GM18858 (cell line): ENCODE data around the gene VENTX.
"Not testable (repeated sequence)": the region's sequence is repeated elsewhere in the genome, so short reads cannot be mapped to it uniquely, and the experiment has no call there.

Experiments used
- ATAC-seq: cut with Tn5 transposase; IDR thresholded peaks from one replicate; pipeline ENCODE4 v1.9.1; 2021; ENCODE audit not compliant: unreplicated experiment

The VENTX gene

GRCh38 chr10:133254421-133255120, 16.9 kb downstream of the VENTX start:
- no peak for ATAC-seq

GRCh38 chr10:133255323-133255722, 17.7 kb downstream of the VENTX start:
- no peak for ATAC-seq

GRCh38 chr10:133257489-133258065, 19.9 kb downstream of the VENTX start:
- no peak for ATAC-seq

GRCh38 chr10:133258066-133258817, 20.6 kb downstream of the VENTX start:
- ATAC-seq: no peak

- ATAC-seq: no peak
Measured at GRCh38 chr10:133258818-133259601, 21.4 kb downstream of the VENTX start.

DNA sequence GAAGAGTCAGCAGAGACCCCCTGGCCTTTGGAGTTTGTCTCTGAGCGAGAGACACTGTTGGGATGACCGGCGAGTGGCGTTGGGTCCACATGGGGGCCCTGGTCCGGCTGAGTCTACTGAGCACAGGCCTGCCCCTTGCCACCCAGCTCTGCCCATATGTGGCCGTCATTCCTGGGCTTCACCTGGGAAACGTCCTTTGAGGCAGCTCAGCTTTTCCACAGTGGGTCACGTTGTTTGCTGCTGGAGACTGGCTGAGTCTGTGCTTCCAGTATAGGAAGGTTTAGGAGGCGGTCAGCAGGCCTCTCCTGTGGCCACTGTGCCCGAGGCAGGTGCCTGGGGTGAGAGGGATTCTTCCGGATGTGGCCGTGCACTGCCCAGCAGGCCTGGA, 21.9 kb downstream of the VENTX start:
- ATAC-seq: no peak

- peak; percentile 37 for ATAC-seq
Measured at GRCh38 chr10:133260895-133261725, 23.5 kb downstream of the VENTX start.

DNA sequence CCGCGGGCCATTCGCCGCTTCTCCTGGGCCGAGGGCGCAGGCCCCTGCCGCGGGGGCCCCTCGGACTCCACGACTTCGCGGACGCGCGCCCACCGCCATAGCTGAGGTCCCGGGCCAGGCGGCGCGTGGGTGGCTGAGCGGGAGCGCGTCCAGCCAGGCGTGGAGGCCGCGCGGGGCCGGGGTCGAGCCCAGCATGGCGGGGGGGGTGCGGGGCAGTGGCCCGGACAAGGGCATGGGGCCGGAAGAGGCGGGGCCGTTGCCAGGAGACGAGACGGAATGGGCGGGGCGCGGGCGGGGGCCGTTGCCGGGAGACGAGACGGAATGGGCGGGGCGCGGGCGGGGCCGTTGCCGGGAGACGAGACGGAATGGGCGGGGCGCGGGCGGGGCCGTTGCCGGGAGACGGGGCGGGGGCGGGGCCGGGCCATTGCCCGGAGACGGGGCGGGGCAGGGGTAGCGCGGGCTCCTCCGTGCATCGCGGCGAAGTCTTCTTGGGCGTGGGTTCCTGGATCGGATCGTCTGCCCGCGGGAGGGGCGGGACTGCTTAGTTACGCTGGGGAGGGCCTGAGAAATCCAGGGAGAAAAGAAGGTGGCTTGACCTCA, 24.2 kb downstream of the VENTX start:
- ATAC-seq: peak; percentile 27

GRCh38 chr10:133262696-133263095, 25.0 kb downstream of the VENTX start:
- ATAC-seq: no peak

DNA sequence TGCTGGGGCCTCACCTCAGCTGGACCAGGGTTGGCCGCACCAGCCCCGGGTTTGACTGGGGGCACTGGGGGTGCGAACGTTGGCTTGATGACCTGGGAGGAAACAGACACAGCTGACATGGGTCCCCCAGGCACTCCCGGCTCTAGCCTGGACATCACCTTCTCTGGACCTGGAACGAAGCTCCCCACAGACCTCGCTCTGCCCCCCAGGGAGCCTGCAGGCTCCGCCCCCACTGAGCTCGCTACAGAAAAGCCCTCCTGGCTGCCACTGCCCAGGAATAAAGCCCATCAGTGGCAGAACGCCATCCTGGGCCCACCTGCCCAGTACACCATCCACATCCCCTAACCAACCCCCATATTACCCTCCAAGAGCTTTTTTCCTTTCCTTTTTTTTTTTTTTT, 26.0 kb downstream of the VENTX start:
- no peak for ATAC-seq

GRCh38 chr10:133264461-133264860, 26.8 kb downstream of the VENTX start:
- no peak for ATAC-seq

- ATAC-seq: not testable (repeated sequence)
Measured at GRCh38 chr10:133265052-133265451, 27.4 kb downstream of the VENTX start.

GRCh38 chr10:133266056-133266795, 28.6 kb downstream of the VENTX start:
- no peak for ATAC-seq

- ATAC-seq: no peak
Measured at GRCh38 chr10:133267293-133267692, 29.6 kb downstream of the VENTX start.

GRCh38 chr10:133267829-133268228, 30.2 kb downstream of the VENTX start:
- no peak for ATAC-seq

- ATAC-seq: no peak
Measured at GRCh38 chr10:133268532-133268931, 30.9 kb downstream of the VENTX start.

- no peak for ATAC-seq
Measured at GRCh38 chr10:133269367-133269766, 31.7 kb downstream of the VENTX start.

- no peak for ATAC-seq
Measured at GRCh38 chr10:133270204-133270603, 32.5 kb downstream of the VENTX start.

DNA sequence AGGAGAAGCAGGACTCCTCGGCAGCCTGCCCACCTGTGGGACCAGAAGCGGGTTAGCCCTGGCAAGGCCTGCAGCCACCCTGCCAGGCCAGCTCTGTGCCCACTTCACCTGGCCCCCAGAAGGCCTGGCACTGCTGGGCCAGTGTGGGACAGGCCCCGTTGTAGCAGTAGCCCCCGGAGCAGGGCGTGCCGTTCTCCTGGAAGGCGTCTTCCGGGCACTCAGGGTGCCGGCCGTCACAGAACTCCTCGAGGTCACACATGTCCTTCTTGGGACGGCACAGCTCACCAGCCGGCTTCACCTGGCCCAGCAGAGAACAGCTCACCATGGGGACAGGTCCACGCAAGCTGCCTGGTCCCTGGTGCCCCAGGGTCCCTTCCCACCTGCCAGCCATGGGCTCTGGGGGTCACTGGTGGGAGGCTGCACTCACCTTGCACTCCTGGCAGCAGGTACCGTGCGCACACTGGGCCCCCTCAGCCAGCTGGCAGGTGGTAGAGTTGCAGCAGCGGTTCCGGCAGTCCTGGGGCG, 33.2 kb downstream of the VENTX start:
- ATAC-seq: no peak
